Astrocyte (in vitro differentiated cells and primary cell): ENCODE results near the gene BRMS1. TPM values are rescaled to one million over a fixed set of nuclear protein-coding genes. Genes with fewer than 3 reads are reported as not detected.

Experiments used
- DNase-seq: peaks from one replicate; pipeline ENCODE4 v3.0.0-alpha.2; 2010; ENCODE audit warnings: low read depth
- FAIRE-seq: peaks from 2 replicates; lab custom pipeline; 2011; peaks lifted over from hg19 to GRCh38; lab: Jason Lieb, UNC
- H2AFZ ChIP-seq: 2 replicates; pipeline ENCODE4 v1.6.0; 2012; ENCODE audit warnings: low read depth, low read length, inconsistent platforms
- H3K27ac ChIP-seq: 2 replicates; pipeline ENCODE4 v1.5.1; 2011; ENCODE audit warnings: low read depth, low read length, inconsistent platforms
- H3K27me3 ChIP-seq: 2 replicates; pipeline ENCODE4 v1.6.0; 2011; ENCODE audit warnings: low read length, inconsistent platforms; ENCODE audit not compliant: insufficient read depth
- H3K36me3 ChIP-seq: 2 replicates; pipeline ENCODE4 v1.5.1; 2011; ENCODE audit warnings: low read length, inconsistent platforms; ENCODE audit not compliant: insufficient read depth
- H3K4me1 ChIP-seq: 2 replicates; pipeline ENCODE4 v1.5.1; 2011; ENCODE audit warnings: low read length, inconsistent platforms; ENCODE audit not compliant: insufficient read depth
- H3K4me2 ChIP-seq: 2 replicates; pipeline ENCODE4 v1.6.0; 2012; ENCODE audit warnings: low read length, inconsistent platforms
- H3K4me3 ChIP-seq: 2 replicates; pipeline ENCODE4 v1.5.1; 2011; ENCODE audit warnings: low read depth, mild to moderate bottlenecking, low read length, inconsistent platforms; ENCODE audit not compliant: insufficient read depth
- H3K79me2 ChIP-seq: 2 replicates; pipeline ENCODE4 v1.6.0; 2012; ENCODE audit warnings: mild to moderate bottlenecking, low read length, inconsistent platforms; ENCODE audit not compliant: insufficient read depth
- H3K9ac ChIP-seq: 2 replicates; pipeline ENCODE4 v1.6.0; 2012; ENCODE audit warnings: mild to moderate bottlenecking, low read length, inconsistent platforms
- H3K9me3 ChIP-seq: 2 replicates; pipeline ENCODE4 v1.5.1; 2012; ENCODE audit warnings: low read depth, mild to moderate bottlenecking, low read length, inconsistent platforms; ENCODE audit not compliant: insufficient read depth
- H4K20me1 ChIP-seq: 2 replicates; pipeline ENCODE4 v1.6.0; 2012; ENCODE audit warnings: low read length, inconsistent platforms; ENCODE audit not compliant: insufficient read depth
- H3K27ac Mint-ChIP-seq: one replicate; pipeline ENCODE4 v1.8.0; 2021; ENCODE audit warnings: mild to moderate bottlenecking, mixed read lengths; ENCODE audit not compliant: unreplicated experiment
- H3K27me3 Mint-ChIP-seq: one replicate; pipeline ENCODE4 v1.8.0; 2021; ENCODE audit warnings: low read depth, mixed read lengths; ENCODE audit not compliant: unreplicated experiment
- H3K36me3 Mint-ChIP-seq: one replicate; pipeline ENCODE4 v1.8.0; 2021; ENCODE audit warnings: low read depth, mixed read lengths; ENCODE audit not compliant: unreplicated experiment
- H3K4me1 Mint-ChIP-seq: one replicate; pipeline ENCODE4 v1.8.0; 2021; ENCODE audit warnings: low read depth, mixed read lengths; ENCODE audit not compliant: unreplicated experiment
- H3K4me3 Mint-ChIP-seq: one replicate; pipeline ENCODE4 v1.8.0; 2021; ENCODE audit warnings: mild to moderate bottlenecking, moderate library complexity, mixed read lengths; ENCODE audit not compliant: unreplicated experiment
- H3K9me3 Mint-ChIP-seq: one replicate; pipeline ENCODE4 v1.8.0; 2021; ENCODE audit warnings: mild to moderate bottlenecking, mixed read lengths; ENCODE audit not compliant: unreplicated experiment
- EZH2 ChIP-seq: IDR thresholded peaks from 2 replicates; pipeline ENCODE4 v1.6.1; 2012; ENCODE audit warnings: mild to moderate bottlenecking, low read length, inconsistent platforms; ENCODE audit not compliant: insufficient read depth
- total RNA-seq: library from RNA; stranded (reverse); gene quantifications from 2 replicates; pipeline ENCODE4 v1.2.1, GENCODE V29; 2021
- TF ChIP-seq, protein P1 (sequence below): IDR thresholded peaks from 2 replicates; pipeline ENCODE4 v1.5.1; 2011; ENCODE audit warnings: low read depth, mild to moderate bottlenecking, inconsistent platforms, low read length, moderate library complexity; ENCODE audit not compliant: insufficient read depth

BRMS1 gene
- total RNA-seq, 1 donor from 2014 or later = 47.8 TPM

DNA sequence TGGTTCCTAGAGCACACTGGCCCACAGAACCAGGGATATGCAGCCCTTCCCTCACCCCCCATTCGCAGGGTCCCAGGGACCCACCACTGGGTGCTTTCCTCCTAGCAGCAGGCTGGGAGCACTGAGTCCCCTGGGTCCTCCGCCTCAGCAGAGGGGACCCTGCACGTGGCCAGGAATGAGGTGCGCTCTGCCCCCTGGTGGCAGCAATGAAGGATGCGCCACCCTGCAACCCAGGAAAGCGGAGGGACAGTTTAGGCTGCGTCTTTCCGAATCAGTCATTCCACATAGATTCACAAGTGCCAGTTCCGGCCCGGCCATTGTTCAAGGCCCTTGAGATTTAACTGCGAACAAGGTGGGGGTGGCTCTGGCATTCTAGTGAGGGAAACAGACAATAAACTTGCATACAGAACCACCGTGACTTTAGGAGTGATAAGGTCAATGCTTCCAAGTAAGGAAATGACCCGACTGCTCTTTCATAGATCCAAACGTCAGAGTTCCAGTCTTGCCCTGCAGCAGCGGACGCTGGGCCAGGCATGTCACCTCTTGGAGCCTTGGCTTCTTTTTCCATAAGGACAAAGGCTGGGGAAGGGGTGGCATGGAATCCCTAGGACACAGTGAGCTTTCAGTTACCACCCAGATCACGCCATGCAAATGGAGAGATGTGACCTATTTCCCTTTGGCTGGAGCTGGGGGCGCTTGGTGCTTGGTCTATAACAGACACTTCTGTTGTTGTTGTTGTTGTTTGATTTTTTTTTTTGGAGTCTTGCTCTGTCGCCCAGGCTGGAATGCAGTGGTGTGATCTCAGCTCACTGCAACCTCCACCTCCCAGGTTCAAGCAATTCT is 16.4 kb downstream of the BRMS1 start:
- Histone ChIP-seq H3K4me3 (no peak overlapping the region), H3K9ac (peak overlapping the region; percentile 74), H3K9me3 (no peaks in the 10 kb centered on the region), H3K4me2 (peak overlapping the region; percentile 75), H3K36me3 (peaks cover 3% of the 10 kb centered on the region), H2AFZ (no peak overlapping the region), H3K79me2 (peaks cover 4% of the 10 kb centered on the region), H3K27ac (peak overlapping the region; percentile 84), H4K20me1 (peaks cover 25% of the 10 kb centered on the region), H3K27me3 (no peaks in the 10 kb centered on the region), H3K4me1 (peaks cover 48% of the 10 kb centered on the region)
- peak overlapping the region; percentile 84 for H3K27ac Mint-ChIP-seq
- H3K27me3 Mint-ChIP-seq = no peaks in the 10 kb centered on the region
- FAIRE-seq (peak; percentile 37), DNase-seq (no peak)
- peaks cover 5% of the 10 kb centered on the region for H3K36me3 Mint-ChIP-seq
- H3K4me1 Mint-ChIP-seq = peaks cover 35% of the 10 kb centered on the region
- TF ChIP-seq, protein P1, sequence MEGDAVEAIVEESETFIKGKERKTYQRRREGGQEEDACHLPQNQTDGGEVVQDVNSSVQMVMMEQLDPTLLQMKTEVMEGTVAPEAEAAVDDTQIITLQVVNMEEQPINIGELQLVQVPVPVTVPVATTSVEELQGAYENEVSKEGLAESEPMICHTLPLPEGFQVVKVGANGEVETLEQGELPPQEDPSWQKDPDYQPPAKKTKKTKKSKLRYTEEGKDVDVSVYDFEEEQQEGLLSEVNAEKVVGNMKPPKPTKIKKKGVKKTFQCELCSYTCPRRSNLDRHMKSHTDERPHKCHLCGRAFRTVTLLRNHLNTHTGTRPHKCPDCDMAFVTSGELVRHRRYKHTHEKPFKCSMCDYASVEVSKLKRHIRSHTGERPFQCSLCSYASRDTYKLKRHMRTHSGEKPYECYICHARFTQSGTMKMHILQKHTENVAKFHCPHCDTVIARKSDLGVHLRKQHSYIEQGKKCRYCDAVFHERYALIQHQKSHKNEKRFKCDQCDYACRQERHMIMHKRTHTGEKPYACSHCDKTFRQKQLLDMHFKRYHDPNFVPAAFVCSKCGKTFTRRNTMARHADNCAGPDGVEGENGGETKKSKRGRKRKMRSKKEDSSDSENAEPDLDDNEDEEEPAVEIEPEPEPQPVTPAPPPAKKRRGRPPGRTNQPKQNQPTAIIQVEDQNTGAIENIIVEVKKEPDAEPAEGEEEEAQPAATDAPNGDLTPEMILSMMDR = peak; percentile 83
- no peak for TF ChIP-seq EZH2
- peaks cover 2% of the 10 kb centered on the region for H3K9me3 Mint-ChIP-seq
- H3K4me3 Mint-ChIP-seq = peak overlapping the region; percentile 60

DNA sequence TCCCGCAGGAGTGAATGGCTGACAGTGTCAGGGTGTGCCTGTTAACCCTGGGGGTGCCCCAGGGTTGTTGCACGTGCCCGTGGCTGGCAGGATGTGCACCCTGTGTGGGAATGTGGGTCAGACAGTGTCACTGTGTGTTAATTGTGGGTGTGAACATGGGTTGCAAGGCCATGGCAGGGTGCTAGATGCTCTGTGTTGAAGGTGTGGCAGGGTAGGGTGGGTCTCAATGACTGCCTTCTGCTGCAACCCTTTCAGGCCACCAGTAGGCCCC is 16.9 kb downstream of the BRMS1 start:
- H2AFZ ChIP-seq = no peak overlapping the region
- Mint-ChIP-seq H3K36me3 (peaks cover 4% of the 10 kb centered on the region), H3K4me1 (peaks cover 39% of the 10 kb centered on the region), H3K27ac (peak overlapping the region; percentile 84), H3K27me3 (no peaks in the 10 kb centered on the region), H3K4me3 (no peak overlapping the region), H3K9me3 (peaks cover 2% of the 10 kb centered on the region)
- peaks cover 19% of the 10 kb centered on the region for H4K20me1 ChIP-seq
- no peak overlapping the region for H3K4me3 ChIP-seq
- no peaks in the 10 kb centered on the region for H3K9me3 ChIP-seq
- peaks cover 46% of the 10 kb centered on the region for H3K4me1 ChIP-seq
- peak overlapping the region; percentile 75 for H3K4me2 ChIP-seq
- no peak for DNase-seq
- TF ChIP-seq, protein P1 = no peak
- TF ChIP-seq EZH2 = no peak
- H3K79me2 ChIP-seq = no peaks in the 10 kb centered on the region
- peak overlapping the region; percentile 84 for H3K27ac ChIP-seq
- H3K27me3 ChIP-seq = no peaks in the 10 kb centered on the region
- no peak for FAIRE-seq
- H3K36me3 ChIP-seq = peaks cover 3% of the 10 kb centered on the region
- H3K9ac ChIP-seq = peak overlapping the region; percentile 74
